ENCODE measurements around the gene SYNC. TPM values are rescaled to one million over a fixed set of nuclear protein-coding genes. Genes with fewer than 3 reads are reported as not detected.

Gene SYNC
- total and polyA plus RNA-seq, 10 of the 15 experiments (the other 5 are each of a cell fraction or from before 2014, with no cell fraction given), result 0.04 to 0.12 (median 0.05) TPM; not detected in 7

DNA sequence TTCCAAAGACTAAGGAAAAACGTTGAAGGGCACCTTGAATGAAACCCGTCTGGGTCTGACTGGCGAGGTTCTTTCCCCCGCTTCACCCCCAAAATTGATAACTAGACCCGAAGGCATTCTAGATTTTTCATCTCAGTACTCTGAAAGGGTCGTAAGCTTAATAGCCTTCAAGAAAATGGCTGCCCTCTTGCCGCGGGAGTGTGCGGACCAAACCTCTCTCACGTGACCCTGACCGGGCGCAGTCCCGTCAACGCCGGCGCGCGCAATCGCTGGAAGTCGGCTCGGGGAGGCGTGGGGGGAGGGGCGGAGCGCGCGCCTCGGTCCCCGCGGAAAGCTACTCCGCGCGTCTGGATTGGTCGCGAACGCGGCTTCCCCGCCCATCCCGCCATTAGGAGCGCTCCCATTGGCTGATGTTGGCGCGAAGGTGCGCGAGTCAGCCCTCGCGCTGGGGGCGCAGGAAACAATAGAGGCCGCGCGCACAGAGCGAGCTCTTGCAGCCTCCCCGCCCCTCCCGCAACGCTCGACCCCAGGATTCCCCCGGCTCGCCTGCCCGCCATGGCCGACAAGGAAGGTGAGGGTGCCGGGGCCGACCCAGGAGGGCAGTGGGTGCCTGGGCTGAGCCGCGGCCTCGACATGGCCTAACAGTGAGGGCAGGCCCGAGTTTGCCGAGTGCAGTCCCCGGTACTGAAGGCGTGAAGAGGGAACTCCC lies 51.7 kb downstream of the SYNC start, which contains the start of gene RBBP4 (continued):
- TF ChIP-seq SKIL (IDR thresholded peaks at IDR 0.05; ENCODE audit: low read depth, poor library complexity, severe bottlenecking), result peak; percentile 28
- TF ChIP-seq SMAD1 (IDR thresholded peaks at IDR 0.05; ENCODE audit: low read depth, partially characterized antibody), result peak; percentile 60
- TF ChIP-seq SMARCA5 (IDR thresholded peaks at IDR 0.05), result peak; percentile 89; the same call in 1 of the 2 replicates
- TF ChIP-seq FOXK2 (IDR thresholded peaks at IDR 0.05), result 0 out of 2 replicates have a peak, but pooled peaks have one; percentile 7
- TF ChIP-seq KLF5 (IDR thresholded peaks at IDR 0.05; ENCODE audit: partially characterized antibody), result peak; percentile 21
- 0 out of 2 replicates have a peak, but pooled peaks have one; percentile 51 for TF ChIP-seq MTA2 (IDR thresholded peaks at IDR 0.05; ENCODE audit: low read depth)
- peak; percentile 94 for TF ChIP-seq CHD2 (IDR thresholded peaks at IDR 0.05; ENCODE audit: borderline replicate concordance, low read depth, low read length)
- TF ChIP-seq BCLAF1 (IDR thresholded peaks at IDR 0.05), result no peak
- peak in 1 of 2 experiments; percentile 28; a peak in 1 of 4 replicates for TF ChIP-seq EP300 (IDR thresholded peaks at IDR 0.05; ENCODE audit: borderline replicate concordance in 1 of 2, control insufficient read depth in 1 of 2, low read depth in 2 of 2, low read length in 2 of 2)
- TF ChIP-seq POLR2A (IDR thresholded peaks at IDR 0.05; ENCODE audit: low read depth, low read length), result peak; percentile 96
- TF ChIP-seq NFYA (IDR thresholded peaks at IDR 0.05; ENCODE audit: borderline replicate concordance, low read depth, low read length), result no peak
- TF ChIP-seq NFYB (IDR thresholded peaks at IDR 0.05; ENCODE audit: insufficient read depth, low read depth, low read length), result peak; percentile 79; the same call in 1 of the 2 replicates
- TF ChIP-seq HDAC6 (IDR thresholded peaks at IDR 0.05; ENCODE audit: unreplicated experiment), result no peak
- TF ChIP-seq SPI1 (IDR thresholded peaks at IDR 0.05; ENCODE audit: borderline replicate concordance, insufficient read depth, low read depth, low read length), result no peak
- TF ChIP-seq RCOR1 (conservative IDR thresholded peaks at IDR 0.05; ENCODE audit: low read depth, low read length), result no peak; the same call in 1 of the 2 replicates
- peak in 1 of 2 experiments; percentile 32; a peak in 1 of 3 replicates for TF ChIP-seq EGR1 (IDR thresholded peaks at IDR 0.05; ENCODE audit: borderline replicate concordance in 1 of 2, low read depth in 2 of 2, low read length in 2 of 2)
- peak; percentile 18; the same call in 1 of the 2 replicates for TF ChIP-seq ATF7 (IDR thresholded peaks at IDR 0.05; ENCODE audit: low read depth)
- no peak for TF ChIP-seq TARDBP (IDR thresholded peaks at IDR 0.05; ENCODE audit: borderline replicate concordance)
- TF ChIP-seq SREBF2 (IDR thresholded peaks at IDR 0.05; ENCODE audit: low read length), result no peak
- TF ChIP-seq MEF2A (IDR thresholded peaks at IDR 0.05; ENCODE audit: insufficient read depth, low read depth, low read length), result no peak
- peak; percentile 19; the same call in 1 of the 2 replicates for TF ChIP-seq ZBTB11 (CRISPR knock-in tag; IDR thresholded peaks at IDR 0.05)

Data from GM12878 (cell line).